Airway epithelial cell (primary cell): Measurements from ENCODE around the gene TTC33. TPM values are rescaled to one million over a fixed set of nuclear protein-coding genes. Genes with fewer than 3 reads are reported as not detected.

ENCODE experiments used
- total RNA-seq: library from RNA; depleted of rRNA; stranded (reverse); fragments of >200 nt; gene quantifications from 2 replicates; pipeline ENCODE4 v1.2.3, GENCODE V29; 2015

The TTC33 gene, protein sequence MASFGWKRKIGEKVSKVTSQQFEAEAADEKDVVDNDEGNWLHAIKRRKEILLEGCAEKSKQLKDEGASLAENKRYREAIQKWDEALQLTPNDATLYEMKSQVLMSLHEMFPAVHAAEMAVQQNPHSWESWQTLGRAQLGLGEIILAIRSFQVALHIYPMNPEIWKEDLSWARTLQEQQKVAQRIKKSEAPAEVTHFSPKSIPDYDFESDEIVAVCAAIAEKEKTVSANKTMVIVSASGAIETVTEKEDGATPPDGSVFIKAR
- total RNA-seq, result 6.4 and 7.9 TPM in 2 replicates

DNA sequence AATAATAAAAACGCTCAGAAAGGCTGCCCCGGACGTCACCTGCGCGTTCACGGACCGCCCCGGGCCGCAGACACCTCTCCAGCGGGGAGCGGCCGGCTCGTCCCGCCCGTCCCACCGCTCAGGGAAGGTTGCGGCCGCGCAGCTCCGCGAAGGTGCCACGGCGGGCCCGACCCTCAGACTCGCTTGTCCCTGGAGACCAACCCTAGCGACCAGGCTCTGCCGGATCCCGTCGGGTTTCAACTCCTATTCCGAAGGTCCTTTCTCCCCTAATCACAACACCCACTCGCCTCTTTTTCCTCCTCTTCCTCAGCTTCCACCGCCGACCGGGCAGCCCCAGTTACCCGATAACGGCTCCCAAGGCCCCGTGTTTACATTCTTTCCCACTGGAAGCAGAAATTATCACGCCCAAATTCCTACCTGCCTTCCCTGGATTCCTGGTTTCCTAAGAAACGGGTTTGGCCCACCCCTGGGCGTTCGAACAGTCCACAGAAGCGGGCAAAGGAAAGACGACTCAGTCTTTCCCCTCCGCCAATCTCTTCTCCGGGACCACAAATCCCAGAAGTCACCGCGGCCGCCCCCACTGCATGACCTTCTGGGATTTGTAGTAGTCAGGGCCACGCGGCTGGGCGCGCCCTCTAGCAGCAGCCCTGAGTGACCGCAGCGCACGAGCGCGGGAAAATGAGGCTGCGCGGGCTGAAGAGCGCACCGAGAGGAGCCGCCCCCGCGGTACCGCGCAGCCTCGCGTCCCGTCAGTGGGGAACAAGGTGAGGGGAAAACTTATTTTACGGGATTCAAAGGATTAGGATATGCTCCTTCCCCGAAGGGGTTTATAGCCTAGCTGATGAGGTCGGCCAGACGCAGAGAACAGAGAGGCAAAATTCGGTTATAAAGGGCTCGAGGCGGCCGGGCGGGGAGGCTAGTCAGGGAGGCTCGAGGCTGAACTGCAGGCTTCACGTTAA is at the start of gene TTC33:
Gene TTC33 (minus strand): TSS at position 555 of the 959 bp plus-strand sequence. CDS start 8,943 bp downstream, outside the sequence.

DNA sequence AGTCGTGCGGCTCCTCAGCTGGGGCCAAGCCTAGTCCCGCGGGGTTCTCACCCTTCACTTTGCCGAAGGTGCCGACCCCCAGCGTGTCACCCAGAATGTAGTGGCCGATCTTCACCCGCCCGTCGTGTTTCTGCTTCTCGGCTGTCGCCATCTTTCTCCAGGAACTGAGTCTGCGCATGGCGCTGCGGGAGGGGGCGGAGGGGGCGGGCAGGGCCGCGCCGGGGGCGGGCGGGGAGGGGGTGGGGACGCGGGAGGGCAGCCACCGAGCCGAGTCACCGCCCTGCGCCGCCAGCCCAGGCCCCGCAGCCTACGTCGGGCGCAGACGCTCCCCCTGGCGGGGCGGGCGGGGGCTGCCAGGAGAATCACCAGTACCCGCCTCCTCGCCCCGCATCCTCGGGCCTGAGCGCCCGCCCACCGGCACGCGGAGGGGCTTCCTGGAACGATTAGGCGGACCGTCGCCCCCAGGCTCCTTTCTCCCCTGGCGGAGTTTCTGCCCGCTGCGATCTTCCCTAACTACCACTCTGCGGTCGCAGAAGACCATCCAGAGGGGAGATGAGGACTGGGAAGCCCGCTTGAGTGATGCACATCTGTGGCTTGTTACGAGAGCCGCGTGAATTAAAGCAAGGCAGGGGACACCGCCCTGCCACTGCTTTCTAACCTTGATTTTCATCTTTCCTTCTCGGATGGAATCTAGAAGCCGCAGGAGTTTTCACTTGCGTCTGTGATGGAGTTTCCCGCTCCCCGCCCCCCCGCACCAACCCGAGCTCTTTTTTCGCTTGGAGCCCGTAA is 42.4 kb upstream of the TTC33 start, which contains the start of gene PRKAA1:
Gene PRKAA1 (minus strand): TSS at position 363 of the 789 bp plus-strand sequence. CDS start 185 bp downstream, at position 178.

DNA sequence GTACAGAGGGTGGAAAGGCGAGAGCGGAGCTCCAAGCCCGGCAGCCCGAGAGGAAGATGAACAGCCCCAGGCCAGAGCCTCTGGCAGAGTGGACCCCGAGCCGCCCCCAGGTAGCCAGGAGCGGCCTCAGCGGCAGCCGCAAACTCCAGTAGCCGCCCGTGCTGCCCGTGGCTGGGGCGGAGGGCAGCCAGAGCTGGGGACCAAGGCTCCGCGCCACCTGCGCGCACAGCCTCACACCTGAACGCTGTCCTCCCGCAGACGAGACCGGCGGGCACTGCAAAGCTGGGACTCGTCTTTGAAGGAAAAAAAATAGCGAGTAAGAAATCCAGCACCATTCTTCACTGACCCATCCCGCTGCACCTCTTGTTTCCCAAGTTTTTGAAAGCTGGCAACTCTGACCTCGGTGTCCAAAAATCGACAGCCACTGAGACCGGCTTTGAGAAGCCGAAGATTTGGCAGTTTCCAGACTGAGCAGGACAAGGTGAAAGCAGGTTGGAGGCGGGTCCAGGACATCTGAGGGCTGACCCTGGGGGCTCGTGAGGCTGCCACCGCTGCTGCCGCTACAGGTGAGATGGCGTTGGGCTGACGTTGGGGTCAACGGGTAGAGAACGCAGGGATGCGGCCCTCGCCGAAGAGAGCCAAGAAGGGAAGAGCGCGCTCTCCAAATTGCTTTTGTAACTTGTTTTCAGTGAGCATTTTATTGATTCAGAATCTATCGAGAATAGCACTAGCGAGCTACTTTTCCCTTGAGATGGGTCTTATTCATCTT is 75.7 kb downstream of the TTC33 start, which contains the start of gene PTGER4:
Gene PTGER4 (plus strand): TSS at position 3 of the 769 bp plus-strand sequence. CDS start 1,079 bp downstream, outside the sequence.

Other genes starting within 250 kb of the TTC33 start
- gene PTGER4, start 76.0 kb downstream of the TTC33 start, total RNA-seq, result 10.8 and 16.2 TPM in 2 replicates
- gene PRKAA1, start 42.4 kb upstream of the TTC33 start, total RNA-seq, result 29.9 and 35.4 TPM in 2 replicates
- 155 and 352 TPM in 2 replicates for gene RPL37, start 79.3 kb upstream of the TTC33 start, total RNA-seq
- 6.0 and 6.5 TPM in 2 replicates for gene CARD6, start 85.4 kb upstream of the TTC33 start, total RNA-seq
- gene C7, start 153.5 kb upstream of the TTC33 start, total RNA-seq, result not detected in 2 replicates